A549 (cell line): Measurements from ENCODE around the gene TBX1. TPM values are rescaled to one million over a fixed set of nuclear protein-coding genes. Genes with fewer than 3 reads are reported as not detected.

Experiments used
- ATAC-seq, 2 experiments: fragments of 200-7000 bp in 1 of 2; fragments of >200 bp in 1 of 2; cut with Nextera tagmentation in 1 of 2; cut with Tn5 transposase in 1 of 2; 3 replicates each; pipeline versions ENCODE4 v1.8.0 to v1.9.1; 2018 to 2020; ENCODE audit warnings: mild to moderate bottlenecking in 1 of 2, moderate library complexity in 1 of 2
- CTCF ChIA-PET: fragments of 300-600 bp; sonication (Branson Sonifier 250); formaldehyde crosslinking; extraction: SDS; loops from one replicate; lab custom pipeline; 2021; ENCODE audit warnings: antibody characterized with exemption, inconsistent platforms; lab: Yijun Ruan, JAX
- POLR2A ChIA-PET: fragments of 350-600 bp; formaldehyde crosslinking; extraction: SDS; loops from one replicate; lab custom pipeline; 2021; ENCODE audit warnings: antibody characterized with exemption, inconsistent platforms; lab: Yijun Ruan, JAX
- DNase-seq, 2 experiments: peaks; one replicate each; pipeline versions ENCODE4 v3.0.0 to v3.0.0-alpha.2; 2011 to 2016; ENCODE audit warnings: low read depth in 1 of 2, low spot score in 1 of 2
- FAIRE-seq: peaks from 2 replicates; lab custom pipeline; 2011; peaks lifted over from hg19 to GRCh38; lab: Jason Lieb, UNC
- H3K27ac ChIP-seq, 2 experiments: fragments of >200 bp; sonication (Bioruptor Twin); formaldehyde crosslinking; 3 replicates each; pipeline ENCODE4 v1.5.1; 2016 to 2017
- H3K4me1 ChIP-seq: fragments of >200 bp; sonication (Bioruptor Twin); formaldehyde crosslinking; 3 replicates; pipeline ENCODE4 v1.6.1; 2016
- H3K4me2 ChIP-seq: fragments of >200 bp; sonication (Bioruptor Twin); formaldehyde crosslinking; 3 replicates; pipeline ENCODE4 v1.6.1; 2016
- H3K4me3 ChIP-seq: fragments of >200 bp; sonication (Bioruptor Twin); formaldehyde crosslinking; 3 replicates; pipeline ENCODE4 v1.5.1; 2016
- H3K9me3 ChIP-seq: fragments of >200 bp; sonication (Bioruptor Twin); formaldehyde crosslinking; 3 replicates; pipeline ENCODE4 v1.6.1; 2016
- BCL3 ChIP-seq: fragments of >200 bp; sonication (Bioruptor Twin); formaldehyde crosslinking; IDR thresholded peaks from 3 replicates; pipeline ENCODE4 v1.6.1; 2016
- BHLHE40 ChIP-seq: IDR thresholded peaks from 2 replicates; pipeline ENCODE4 v1.6.1; 2012; ENCODE audit warnings: low read depth, low read length, inconsistent platforms
- CBX8 ChIP-seq: fragments of 200-600 bp; sonication (generic); IDR thresholded peaks from 2 replicates; pipeline ENCODE4 v1.6.1; 2016
- CHD2 ChIP-seq: fragments of 150-350 bp; IDR thresholded peaks from 2 replicates; pipeline ENCODE4 v1.6.1; 2014; ENCODE audit warnings: low read length; ENCODE audit not compliant: partially characterized antibody
- EP300 ChIP-seq, 2 experiments: fragments of >200 bp; sonication (Bioruptor Twin); formaldehyde crosslinking; IDR thresholded peaks; 2 replicates in 1 of 2; 3 replicates in 1 of 2; pipeline ENCODE4 v1.6.1; 2016 to 2017
- FOSB ChIP-seq: fragments of 250-450 bp; sonication (Bioruptor Pico); IDR thresholded peaks from 2 replicates; pipeline ENCODE4 v1.5.0; 2020; ENCODE audit warnings: mild to moderate bottlenecking, moderate library complexity
- FOXS1 ChIP-seq: fragments of 250-450 bp; sonication (Bioruptor Pico); IDR thresholded peaks from 2 replicates; pipeline ENCODE4 v1.5.0; 2020; ENCODE audit warnings: mild to moderate bottlenecking, moderate library complexity
- HEYL ChIP-seq: fragments of 250-450 bp; sonication (Bioruptor Pico); IDR thresholded peaks from 2 replicates; pipeline ENCODE4 v1.8.0; 2021; ENCODE audit warnings: mild to moderate bottlenecking, moderate library complexity
- HMGXB4 ChIP-seq: fragments of 250-450 bp; sonication (Bioruptor Pico); IDR thresholded peaks from 2 replicates; pipeline ENCODE4 v1.5.0; 2021; ENCODE audit warnings: mild to moderate bottlenecking, moderate library complexity, borderline replicate concordance
- HOXA7 ChIP-seq: fragments of 250-450 bp; sonication (Bioruptor Pico); IDR thresholded peaks from 2 replicates; pipeline ENCODE4 v1.5.0; 2020; ENCODE audit warnings: mild to moderate bottlenecking, moderate library complexity
- JUN ChIP-seq, 2 experiments: fragments of >200 bp; sonication (Bioruptor Twin); formaldehyde crosslinking; IDR thresholded peaks; 2 replicates in 1 of 2; 3 replicates in 1 of 2; pipeline ENCODE4 v1.6.1; 2016 to 2017
- KDM1A ChIP-seq: fragments of 200-600 bp; sonication (generic); IDR thresholded peaks from 2 replicates; pipeline ENCODE4 v1.6.1; 2016; ENCODE audit warnings: low read depth, mild to moderate bottlenecking
- MAFK ChIP-seq: fragments of 450-650 bp; IDR thresholded peaks from 2 replicates; pipeline ENCODE4 v1.6.1; 2014; ENCODE audit not compliant: partially characterized antibody
- NR3C1 ChIP-seq: fragments of >200 bp; sonication (Bioruptor Twin); formaldehyde crosslinking; IDR thresholded peaks from 3 replicates; pipeline ENCODE4 v1.6.1; 2017
- PBX3 ChIP-seq: IDR thresholded peaks from 2 replicates; pipeline ENCODE4 v1.6.1; 2012
- RAD21 ChIP-seq, 2 experiments: fragments of >200 bp in 1 of 2; sonication (Bioruptor Twin) in 1 of 2; formaldehyde crosslinking in 1 of 2; IDR thresholded peaks in 1 of 2; conservative IDR thresholded peaks in 1 of 2; 2 replicates in 1 of 2; 3 replicates in 1 of 2; pipeline ENCODE4 v1.6.1; 2012 to 2018; ENCODE audit warnings: inconsistent platforms in 1 of 2
- RARB ChIP-seq: fragments of 250-450 bp; sonication (Bioruptor Pico); IDR thresholded peaks from 2 replicates; pipeline ENCODE4 v1.8.0; 2021; ENCODE audit warnings: mild to moderate bottlenecking, moderate library complexity
- SREBF2 ChIP-seq: fragments of 450-650 bp; IDR thresholded peaks from 2 replicates; pipeline ENCODE4 v1.6.1; 2014; ENCODE audit warnings: mild to moderate bottlenecking, moderate library complexity
- USF2 ChIP-seq: fragments of 450-650 bp; IDR thresholded peaks from 2 replicates; pipeline ENCODE4 v1.6.1; 2014; ENCODE audit warnings: antibody characterized with exemption
- WGBS: methylation state at CpG from one replicate; pipeline ENCODE4 v1.1.6; 2017; ENCODE audit errors: missing lambda C conversion rate; 5-methylcytosine and 5-hydroxymethylcytosine counted together
- polyA plus RNA-seq, 4 experiments: library from polyadenylated mRNA; depleted of rRNA in 3 of 4; stranded (reverse); fragments of >200 nt; fragmentation: RNase III in 1 of 4; extraction: RNeasy Plus Mini Kit Qiagen cat#74134 plus additional on column Dnase treatment in 1 of 4; gene quantifications; 2 replicates in 3 of 4; 3 replicates in 1 of 4; pipeline ENCODE4 v1.2.3, GENCODE V29; 2011 to 2017

Gene TBX1
- polyA plus RNA-seq, 2 of the 4 experiments (the other 2 are of a cell fraction): 0.30 to 2.8 TPM

GRCh38 chr22:19730655-19731360, 29.8 kb upstream of the TBX1 start (continued):
- TF ChIP-seq FOSB (CRISPR knock-in tag): no peak
- no peak for TF ChIP-seq NR3C1
- TF ChIP-seq PBX3: no peak
- TF ChIP-seq RAD21 (conservative IDR thresholded peaks at IDR 0.05 in 1 of 2, IDR thresholded peaks at IDR 0.05 in 1 of 2): peak; percentile 92 to 97

GRCh38 chr22:19731361-19732135, 29.0 kb upstream of the TBX1 start:
- Histone ChIP-seq H3K4me1 (no peaks in the 10 kb centered on the region), H3K4me3 (peak overlapping the region; percentile 47; the same call in 1 of the 3 replicates), H3K9me3 (no peaks in the 10 kb centered on the region), H3K27ac (peak overlapping the region in 1 of 2 experiments; percentile 79; a peak in 1 of 6 replicates), H3K4me2 (peak overlapping the region; percentile 95)
- ChIA-PET POLR2A (interaction anchor here (1.3 kb wide), 1 partner anchor 179 kb away, joined by 4 read pairs; no protein-coding TSS in a partner anchor), CTCF (interaction anchor here (0.6 to 8.4 kb wide), 56 partner anchors 7 to 718 kb away, joined by 3 to 215 read pairs (median 6); partner anchors contain the start of gene ESS2)
- WGBS: 61% methylated on average over 4 of the region's 21 CpGs
- TF ChIP-seq MAFK: no peak
- TF ChIP-seq HEYL (CRISPR knock-in tag): no peak
- TF ChIP-seq BCL3: no peak
- TF ChIP-seq USF2: no peak
- TF ChIP-seq EP300 (IDR thresholded peaks at IDR 0.05): no peak
- TF ChIP-seq KDM1A: no peak
- TF ChIP-seq RAD21 (conservative IDR thresholded peaks at IDR 0.05 in 1 of 2, IDR thresholded peaks at IDR 0.05 in 1 of 2): no peak
- no peak for TF ChIP-seq FOXS1 (CRISPR knock-in tag)
- no peak for TF ChIP-seq BHLHE40
- TF ChIP-seq JUN (IDR thresholded peaks at IDR 0.05): no peak
- TF ChIP-seq CBX8: no peak
- TF ChIP-seq CHD2: no peak
- no peak for TF ChIP-seq HMGXB4 (CRISPR knock-in tag)
- no peak for TF ChIP-seq SREBF2
- TF ChIP-seq HOXA7 (CRISPR knock-in tag): no peak
- no peak for TF ChIP-seq RARB (CRISPR knock-in tag)
- DNase-seq: no peak
- FAIRE-seq: no peak
- ATAC-seq: no peak
